ENCODE results near the gene REST.
"Not testable (repeated sequence)": the region's sequence is repeated elsewhere in the genome, so short reads cannot be mapped to it uniquely, and the experiment has no call there.

The REST gene

DNA sequence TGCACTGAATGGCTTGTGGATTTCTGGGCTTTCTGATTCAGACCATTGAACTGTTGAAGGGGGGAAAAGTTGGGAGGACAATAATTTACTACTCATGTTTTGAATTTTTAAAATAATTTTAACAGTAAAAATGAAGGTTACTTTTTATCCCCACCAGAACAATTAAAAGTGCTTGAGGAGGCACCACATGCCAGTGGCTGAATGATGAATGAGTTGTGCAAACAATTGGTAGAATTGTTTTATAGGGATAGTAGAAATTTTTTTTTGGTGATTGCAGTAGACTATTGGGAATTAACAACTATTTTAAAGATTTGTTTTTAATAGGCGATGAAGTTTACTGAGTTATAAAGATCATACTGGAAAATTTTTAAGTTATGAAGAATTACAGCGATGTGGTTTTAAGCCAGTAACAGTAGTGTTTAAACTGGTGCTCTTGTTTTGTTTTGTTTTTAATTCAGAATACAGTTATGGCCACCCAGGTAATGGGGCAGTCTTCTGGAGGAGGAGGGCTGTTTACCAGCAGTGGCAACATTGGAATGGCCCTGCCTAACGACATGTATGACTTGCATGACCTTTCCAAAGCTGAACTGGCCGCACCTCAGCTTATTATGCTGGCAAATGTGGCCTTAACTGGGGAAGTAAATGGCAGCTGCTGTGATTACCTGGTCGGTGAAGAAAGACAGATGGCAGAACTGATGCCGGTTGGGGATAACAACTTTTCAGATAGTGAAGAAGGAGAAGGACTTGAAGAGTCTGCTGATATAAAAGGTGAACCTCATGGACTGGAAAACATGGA is 2.7 kb downstream of the REST start:
- Histone ChIP-seq H3K27ac (peak overlapping the region; percentile 91), H3K79me2 (ENCODE audit: insufficient read depth, low read depth) (peaks cover 65% of the 10 kb centered on the region), H3K9ac (peak overlapping the region; percentile 91), H3K4me3 (IDR thresholded peaks at IDR 0.05; ENCODE audit: insufficient read depth, low read depth, low read length) (peak overlapping the region; percentile 72), H3K4me2 (peak overlapping the region; percentile 96), H4K20me1 (ENCODE audit: insufficient read depth) (no peaks in the 10 kb centered on the region), H3K27me3 (ENCODE audit: insufficient read depth, low read depth) (peaks cover 3% of the 10 kb centered on the region; the same call in 1 of the 2 replicates), H3K36me3 (ENCODE audit: insufficient read depth) (peaks cover 5% of the 10 kb centered on the region; the same call in 1 of the 2 replicates), H2AFZ (ENCODE audit: low read depth) (peak overlapping the region; percentile 80), H3K4me1 (ENCODE audit: low read depth, poor library complexity, severe bottlenecking) (peaks cover 49% of the 10 kb centered on the region)
- TF ChIP-seq, protein P1, sequence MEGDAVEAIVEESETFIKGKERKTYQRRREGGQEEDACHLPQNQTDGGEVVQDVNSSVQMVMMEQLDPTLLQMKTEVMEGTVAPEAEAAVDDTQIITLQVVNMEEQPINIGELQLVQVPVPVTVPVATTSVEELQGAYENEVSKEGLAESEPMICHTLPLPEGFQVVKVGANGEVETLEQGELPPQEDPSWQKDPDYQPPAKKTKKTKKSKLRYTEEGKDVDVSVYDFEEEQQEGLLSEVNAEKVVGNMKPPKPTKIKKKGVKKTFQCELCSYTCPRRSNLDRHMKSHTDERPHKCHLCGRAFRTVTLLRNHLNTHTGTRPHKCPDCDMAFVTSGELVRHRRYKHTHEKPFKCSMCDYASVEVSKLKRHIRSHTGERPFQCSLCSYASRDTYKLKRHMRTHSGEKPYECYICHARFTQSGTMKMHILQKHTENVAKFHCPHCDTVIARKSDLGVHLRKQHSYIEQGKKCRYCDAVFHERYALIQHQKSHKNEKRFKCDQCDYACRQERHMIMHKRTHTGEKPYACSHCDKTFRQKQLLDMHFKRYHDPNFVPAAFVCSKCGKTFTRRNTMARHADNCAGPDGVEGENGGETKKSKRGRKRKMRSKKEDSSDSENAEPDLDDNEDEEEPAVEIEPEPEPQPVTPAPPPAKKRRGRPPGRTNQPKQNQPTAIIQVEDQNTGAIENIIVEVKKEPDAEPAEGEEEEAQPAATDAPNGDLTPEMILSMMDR (conservative IDR thresholded peaks at IDR 0.05; ENCODE audit: low read depth, low read length) = no peak

DNA sequence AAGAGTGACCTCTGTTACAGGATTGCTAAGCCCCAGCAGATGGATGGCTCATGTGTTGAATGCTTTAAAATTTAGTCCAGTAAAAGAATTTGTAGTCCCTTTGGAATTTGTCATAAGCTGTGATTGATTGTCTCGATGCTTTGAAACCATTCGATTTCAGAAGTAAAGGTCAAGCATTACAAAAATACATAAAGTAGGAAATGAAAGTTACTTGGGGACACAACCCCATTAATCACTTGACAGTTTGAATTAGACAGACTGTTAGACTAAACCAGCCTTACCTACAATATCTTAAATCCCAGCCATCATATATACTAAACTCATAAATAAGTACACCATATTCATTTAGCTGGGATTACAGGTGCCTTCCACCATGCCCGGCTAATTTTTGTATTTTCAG is 6.6 kb downstream of the REST start:
- 0 out of 2 replicates have a peak, but pooled peaks cover 5% of the 10 kb centered on the region for H4K20me1 ChIP-seq (ENCODE audit: insufficient read depth)

DNA sequence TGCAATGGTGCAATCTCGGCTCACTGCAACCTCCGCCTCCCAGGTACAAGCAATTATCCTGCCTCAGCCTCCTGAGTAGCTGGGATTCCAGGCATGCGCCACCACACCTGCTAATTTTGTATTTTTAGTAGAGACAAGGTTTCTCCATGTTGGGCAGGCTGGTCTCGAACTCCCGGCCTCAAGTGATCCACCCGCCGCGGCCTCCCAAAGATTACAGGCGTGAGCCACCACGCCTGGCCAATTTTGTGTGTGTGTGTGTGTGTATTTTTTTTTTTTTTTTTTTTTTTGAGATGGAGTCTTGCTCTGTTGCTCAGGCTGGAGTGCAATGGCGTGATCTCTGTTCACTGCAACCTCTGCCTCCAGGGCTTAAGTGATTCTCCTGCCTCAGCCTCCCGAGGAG is 7.3 kb downstream of the REST start:
- not testable (repeated sequence) for H2AFZ ChIP-seq (ENCODE audit: low read depth); H3K27ac ChIP-seq; H3K4me2 ChIP-seq; H3K9ac ChIP-seq; H3K27me3 ChIP-seq (ENCODE audit: insufficient read depth, low read depth); H3K4me3 ChIP-seq (IDR thresholded peaks at IDR 0.05; ENCODE audit: insufficient read depth, low read depth, low read length); H3K36me3 ChIP-seq (ENCODE audit: insufficient read depth); H4K20me1 ChIP-seq (ENCODE audit: insufficient read depth)
- H3K79me2 ChIP-seq (ENCODE audit: insufficient read depth, low read depth) = peaks cover 87% of the 10 kb centered on the region
- peaks cover 50% of the 10 kb centered on the region for H3K4me1 ChIP-seq (ENCODE audit: low read depth, poor library complexity, severe bottlenecking)

More for the DNA sequence above, 6.6 kb downstream of the REST start:
- Histone ChIP-seq H3K27me3 (ENCODE audit: insufficient read depth, low read depth) (no peaks in the 10 kb centered on the region), H3K4me1 (ENCODE audit: low read depth, poor library complexity, severe bottlenecking) (peaks cover 50% of the 10 kb centered on the region), H3K4me3 (IDR thresholded peaks at IDR 0.05; ENCODE audit: insufficient read depth, low read depth, low read length) (no peak overlapping the region), H3K4me2 (no peak overlapping the region), H3K9ac (no peak overlapping the region), H3K36me3 (ENCODE audit: insufficient read depth) (peaks cover 5% of the 10 kb centered on the region; the same call in 1 of the 2 replicates), H2AFZ (ENCODE audit: low read depth) (no peak overlapping the region), H3K79me2 (ENCODE audit: insufficient read depth, low read depth) (peaks cover 93% of the 10 kb centered on the region), H3K27ac (no peak overlapping the region)
- TF ChIP-seq, protein P1 (conservative IDR thresholded peaks at IDR 0.05; ENCODE audit: low read depth, low read length) = no peak

DNA sequence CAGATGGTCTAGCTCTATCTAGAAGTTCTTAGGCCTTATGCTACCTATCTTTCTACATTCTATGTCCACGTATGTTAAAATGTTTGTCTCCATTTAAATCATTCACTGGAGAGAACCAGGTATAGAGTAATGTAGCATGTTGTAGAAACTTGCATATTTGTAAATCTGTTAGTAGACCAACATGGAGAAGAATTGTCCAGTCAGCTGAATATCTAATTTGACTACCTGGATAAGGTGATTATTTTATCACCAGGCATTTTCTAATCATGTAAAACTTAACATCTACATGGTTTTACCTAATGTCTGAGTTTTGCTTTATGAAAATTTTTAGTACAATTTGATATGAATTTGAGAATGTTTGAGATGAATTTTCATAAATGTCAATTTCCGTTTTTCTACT is 19.5 kb downstream of the REST start:
- no peak overlapping the region for H3K4me2 ChIP-seq
- H3K4me1 ChIP-seq (ENCODE audit: low read depth, poor library complexity, severe bottlenecking) = no peaks in the 10 kb centered on the region
- H2AFZ ChIP-seq (ENCODE audit: low read depth) = no peak overlapping the region
- H3K79me2 ChIP-seq (ENCODE audit: insufficient read depth, low read depth) = no peaks in the 10 kb centered on the region; the same call in 1 of the 2 replicates
- peaks cover 8% of the 10 kb centered on the region; the same call in 1 of the 2 replicates for H3K36me3 ChIP-seq (ENCODE audit: insufficient read depth)
- H4K20me1 ChIP-seq (ENCODE audit: insufficient read depth) = no peaks in the 10 kb centered on the region
- TF ChIP-seq, protein P1 (conservative IDR thresholded peaks at IDR 0.05; ENCODE audit: low read depth, low read length) = no peak
- H3K4me3 ChIP-seq (IDR thresholded peaks at IDR 0.05; ENCODE audit: insufficient read depth, low read depth, low read length) = no peak overlapping the region
- no peak overlapping the region for H3K27ac ChIP-seq
- no peak overlapping the region for H3K9ac ChIP-seq
- H3K27me3 ChIP-seq (ENCODE audit: insufficient read depth, low read depth) = no peaks in the 10 kb centered on the region

DNA sequence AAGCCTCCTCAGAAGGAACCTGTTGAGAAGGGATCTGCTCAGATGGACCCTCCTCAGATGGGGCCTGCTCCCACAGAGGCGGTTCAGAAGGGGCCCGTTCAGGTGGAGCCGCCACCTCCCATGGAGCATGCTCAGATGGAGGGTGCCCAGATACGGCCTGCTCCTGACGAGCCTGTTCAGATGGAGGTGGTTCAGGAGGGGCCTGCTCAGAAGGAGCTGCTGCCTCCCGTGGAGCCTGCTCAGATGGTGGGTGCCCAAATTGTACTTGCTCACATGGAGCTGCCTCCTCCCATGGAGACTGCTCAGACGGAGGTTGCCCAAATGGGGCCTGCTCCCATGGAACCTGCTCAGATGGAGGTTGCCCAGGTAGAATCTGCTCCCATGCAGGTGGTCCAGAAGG is 22.9 kb downstream of the REST start:
- no peaks in the 10 kb centered on the region for H3K4me1 ChIP-seq (ENCODE audit: low read depth, poor library complexity, severe bottlenecking)
- H4K20me1 ChIP-seq (ENCODE audit: insufficient read depth) = no peaks in the 10 kb centered on the region
- H3K4me3 ChIP-seq (IDR thresholded peaks at IDR 0.05; ENCODE audit: insufficient read depth, low read depth, low read length) = no peak overlapping the region

More for the DNA sequence above, 22.9 kb downstream of the REST start:
- Histone ChIP-seq H3K4me2 (no peak overlapping the region), H2AFZ (ENCODE audit: low read depth) (no peak overlapping the region), H3K27me3 (ENCODE audit: insufficient read depth, low read depth) (no peaks in the 10 kb centered on the region), H3K79me2 (ENCODE audit: insufficient read depth, low read depth) (no peaks in the 10 kb centered on the region), H3K9ac (no peak overlapping the region), H3K36me3 (ENCODE audit: insufficient read depth) (peaks cover 8% of the 10 kb centered on the region; the same call in 1 of the 2 replicates), H3K27ac (no peak overlapping the region)
- TF ChIP-seq, protein P1 (conservative IDR thresholded peaks at IDR 0.05; ENCODE audit: low read depth, low read length) = no peak

Data from KMS-11 (cell line).